Thoracic aorta (tissue), 2 donors: ENCODE data around the gene PARD3B. TPM values are rescaled to one million over a fixed set of nuclear protein-coding genes. Genes with fewer than 3 reads are reported as not detected.

ENCODE experiments used
- ATAC-seq: fragments of 150-250 bp; one replicate; pipeline ENCODE4 v1.8.0; 2017; ENCODE audit warnings: low read depth; ENCODE audit not compliant: insufficient number of reproducible peaks, low FRiP score
- DNase-seq: peaks from one replicate; pipeline ENCODE4 v3.0.0-alpha.2; 2020; ENCODE audit warnings: low spot score
- H3K27ac ChIP-seq, 2 donors: fragments of 200-600 bp; sonication (generic); 1 replicate in 1 of 2; 2 replicates in 1 of 2; pipeline ENCODE4 v1.5.1; 2016; ENCODE audit warnings: mild to moderate bottlenecking in 2 of 2, moderate library complexity in 2 of 2
- H3K27me3 ChIP-seq: fragments of 200-600 bp; sonication (generic); replicated peaks from 2 replicates; pipeline ENCODE4 v1.6.0; 2016; ENCODE audit warnings: mild to moderate bottlenecking; ENCODE audit not compliant: insufficient read depth
- H3K36me3 ChIP-seq: fragments of 200-600 bp; sonication (generic); one replicate; pipeline ENCODE4 v1.5.1; 2016
- H3K4me1 ChIP-seq, 2 donors: fragments of 200-600 bp; sonication (generic); 1 replicate in 1 of 2; 2 replicates in 1 of 2; pipeline versions ENCODE4 v1.5.1 to v1.6.0; 2016; ENCODE audit warnings: low read depth in 2 of 2, mild to moderate bottlenecking in 1 of 2; ENCODE audit not compliant: control insufficient read depth in 1 of 2
- H3K4me3 ChIP-seq: fragments of 200-600 bp; sonication (generic); 2 replicates; pipeline ENCODE4 v1.5.1; 2016; ENCODE audit warnings: mild to moderate bottlenecking
- H3K9me3 ChIP-seq: fragments of 200-600 bp; sonication (generic); 2 replicates; pipeline ENCODE4 v1.5.1; 2016
- CTCF ChIP-seq: fragments of 200-600 bp; sonication (generic); IDR thresholded peaks from one replicate; pipeline ENCODE4 v1.5.1; 2019; ENCODE audit warnings: antibody characterized with exemption
- total RNA-seq, 2 donors: library from RNA; depleted of rRNA; stranded (reverse); fragments of >200 nt; gene quantifications; one replicate each; pipeline versions ENCODE4 v1.1.0 to v1.2.3, GENCODE V29; 2016

PARD3B gene
- total RNA-seq, 2 donors from 2014 or later: 25.7 to 34.5 TPM

DNA sequence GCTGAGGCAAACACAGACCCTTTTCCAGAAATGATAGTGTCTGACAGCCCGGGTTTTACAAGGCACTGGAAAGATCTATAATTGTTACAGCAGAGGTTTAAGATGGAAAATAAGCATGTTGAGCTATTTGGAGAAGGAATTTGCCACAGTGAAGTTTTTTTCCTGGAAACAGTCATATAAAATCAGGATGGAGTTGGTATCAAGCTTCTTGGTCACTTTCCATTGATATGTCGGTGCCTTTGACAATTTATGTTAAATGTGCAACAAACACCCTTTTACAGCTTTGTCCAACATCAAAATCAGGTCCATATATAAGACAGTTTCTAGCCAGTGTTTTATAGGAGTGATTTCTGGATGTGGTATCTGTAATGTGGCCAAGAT lies 1019.9 kb downstream of the PARD3B start:
- H3K27me3 ChIP-seq: no peaks in the 10 kb centered on the region
- ATAC-seq (no peak), DNase-seq (no peak)
- TF ChIP-seq CTCF: no peak
- H3K36me3 ChIP-seq: no peaks in the 10 kb centered on the region
- H3K4me3 ChIP-seq: no peak overlapping the region
- H3K4me1 ChIP-seq: peaks cover 0 to 28% of the 10 kb centered on the region in 2 donors
- H3K9me3 ChIP-seq: no peaks in the 10 kb centered on the region
- H3K27ac ChIP-seq: peak overlapping the region in 1 of 2 donors; percentile 33

DNA sequence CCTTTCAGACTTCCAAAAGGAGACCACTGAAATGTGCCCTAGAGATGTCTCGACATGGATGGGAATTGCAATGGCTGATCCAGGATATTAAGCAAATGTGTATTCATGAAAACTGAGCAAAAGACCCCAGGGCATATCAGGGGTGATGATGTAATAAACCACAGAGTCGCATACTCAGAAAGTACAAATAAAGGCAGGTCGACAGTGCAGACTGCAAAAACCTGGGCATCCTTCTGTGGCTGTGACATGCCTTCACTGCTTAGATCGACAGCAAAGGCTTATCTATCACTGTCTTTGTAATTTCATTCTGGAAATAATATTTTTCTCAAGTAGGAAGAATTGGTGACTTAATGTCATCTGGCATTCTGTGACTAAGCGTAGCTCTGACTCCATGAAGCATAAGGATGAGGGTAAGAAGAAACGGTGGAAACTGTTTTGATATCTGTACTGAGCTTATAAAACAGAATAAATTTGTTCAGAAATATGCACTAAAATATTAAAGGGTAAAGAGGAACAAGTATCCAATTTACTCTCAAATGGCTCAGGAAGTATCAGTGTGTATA lies 1021.4 kb downstream of the PARD3B start:
- H3K4me3 ChIP-seq: no peak overlapping the region
- no peak for DNase-seq
- peaks cover 0 to 28% of the 10 kb centered on the region in 2 donors for H3K4me1 ChIP-seq
- no peaks in the 10 kb centered on the region for H3K27me3 ChIP-seq
- no peaks in the 10 kb centered on the region for H3K36me3 ChIP-seq
- no peak for TF ChIP-seq CTCF
- no peak for ATAC-seq
- H3K27ac ChIP-seq: no peak overlapping the region
- no peaks in the 10 kb centered on the region for H3K9me3 ChIP-seq

- no peak for TF ChIP-seq CTCF
- Histone ChIP-seq H3K27me3 (no peaks in the 10 kb centered on the region), H3K4me1 (peaks cover 0 to 22% of the 10 kb centered on the region in 2 donors), H3K9me3 (no peaks in the 10 kb centered on the region), H3K4me3 (no peak overlapping the region), H3K36me3 (no peaks in the 10 kb centered on the region), H3K27ac (no peak overlapping the region)
- no peak for ATAC-seq
- DNase-seq: no peak
These were observed 1023.3 kb downstream of the PARD3B start for GRCh38 chr2:205568620-205569019.

- Histone ChIP-seq H3K9me3 (peaks cover 3% of the 10 kb centered on the region), H3K36me3 (no peaks in the 10 kb centered on the region), H3K4me1 (peaks cover 0 to 2% of the 10 kb centered on the region in 2 donors), H3K27me3 (no peaks in the 10 kb centered on the region), H3K4me3 (no peak overlapping the region), H3K27ac (no peak overlapping the region)
- DNase-seq (no peak), ATAC-seq (no peak)
- TF ChIP-seq CTCF: no peak
These were observed 1025.4 kb downstream of the PARD3B start for GRCh38 chr2:205570648-205571047.

GRCh38 chr2:205571360-205571959 lies 1026.2 kb downstream of the PARD3B start:
- ATAC-seq: no peak
- Histone ChIP-seq H3K4me1 (no peaks in the 10 kb centered on the region), H3K9me3 (peaks cover 5% of the 10 kb centered on the region), H3K27me3 (no peaks in the 10 kb centered on the region), H3K36me3 (no peaks in the 10 kb centered on the region), H3K27ac (no peak overlapping the region), H3K4me3 (no peak overlapping the region)
- DNase-seq: no peak
- TF ChIP-seq CTCF: no peak
